Stimulated activated CD4-positive, alpha-beta T cell treated with anti-CD3 and anti-CD28 coated beads, Interleukin-15, amount 100 ng/mL, for 24 hours (primary cell): ENCODE results near the gene NELFB.
"Not testable (repeated sequence)": the region's sequence is repeated elsewhere in the genome, so short reads cannot be mapped to it uniquely, and the experiment has no call there.

Experiments
- DNase-seq: peaks from one replicate; pipeline ENCODE4 v3.0.0-alpha.2; 2020

NELFB gene

DNA sequence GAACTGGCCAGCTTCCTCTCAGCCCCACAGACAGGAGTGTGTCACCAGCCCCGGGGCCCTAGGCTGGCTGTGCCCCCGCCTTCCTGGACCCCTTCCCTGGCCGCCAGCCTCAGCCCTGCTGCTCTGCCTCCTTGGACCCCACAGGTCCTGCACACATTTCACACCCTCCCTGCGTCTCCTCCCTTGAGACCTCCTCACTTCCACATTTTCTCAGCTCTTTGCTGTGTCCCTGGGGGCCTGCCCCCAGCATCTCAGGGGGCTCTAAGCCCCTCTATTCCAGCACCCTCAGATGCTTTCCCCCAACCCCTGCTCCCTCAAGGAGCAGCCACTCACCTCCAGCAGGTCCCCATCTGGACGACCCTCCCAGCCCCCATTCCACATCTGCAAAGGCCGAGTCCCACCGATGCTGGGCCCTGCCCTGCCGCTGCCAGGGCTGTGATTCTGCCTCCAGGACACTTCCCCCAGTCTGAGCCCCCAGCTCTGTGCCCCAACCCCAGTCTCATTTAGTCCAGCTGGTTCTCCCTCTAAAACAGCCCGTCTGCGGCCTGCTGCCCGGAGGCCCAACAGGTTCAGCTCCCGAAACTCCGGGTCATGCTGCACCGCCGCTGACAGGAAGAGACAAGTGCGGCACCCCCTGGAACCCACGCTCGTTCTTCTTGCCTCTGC lies 20.2 kb upstream of the NELFB start:
- DNase-seq, result no peak

DNA sequence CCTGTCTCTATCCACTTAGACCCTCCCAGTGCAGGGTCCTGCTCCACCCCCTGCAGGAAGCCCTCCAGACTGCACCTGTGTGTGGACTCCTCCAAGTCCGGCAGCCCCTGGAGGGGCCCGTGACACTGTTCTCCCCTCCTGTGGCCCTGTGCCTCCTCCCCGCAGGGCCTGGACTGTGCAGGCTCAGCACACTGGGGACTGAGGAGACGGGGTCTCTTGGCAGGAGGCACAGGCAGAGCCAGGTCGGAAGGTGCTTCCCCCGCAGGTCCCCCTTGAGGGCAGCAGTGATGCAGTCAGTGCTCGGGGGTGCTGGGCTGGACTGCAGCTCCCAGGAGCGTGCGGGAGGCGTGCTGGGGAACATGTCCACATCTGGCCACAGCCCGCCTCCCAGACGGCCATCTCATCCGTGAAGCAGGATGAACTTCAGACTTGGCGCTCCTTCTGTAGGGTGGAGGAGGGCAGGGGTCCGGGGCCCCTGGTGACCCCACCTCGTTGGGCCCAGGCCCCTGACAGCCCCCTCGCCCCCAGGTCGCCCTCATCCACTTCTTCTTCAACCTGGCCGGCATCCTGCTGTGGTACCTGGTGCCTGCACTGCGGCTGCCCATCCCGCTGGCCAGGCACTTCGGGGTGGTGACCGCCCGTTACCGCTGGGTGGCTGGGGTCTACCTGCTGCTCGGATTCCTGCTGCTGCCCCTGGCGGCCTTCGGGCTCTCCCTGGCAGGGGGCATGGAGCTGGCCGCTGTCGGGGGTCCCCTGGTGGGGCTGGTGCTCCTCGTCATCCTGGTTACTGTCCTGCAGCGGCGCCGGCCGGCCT lies 19.5 kb upstream of the NELFB start:
- DNase-seq, result no peak

DNA sequence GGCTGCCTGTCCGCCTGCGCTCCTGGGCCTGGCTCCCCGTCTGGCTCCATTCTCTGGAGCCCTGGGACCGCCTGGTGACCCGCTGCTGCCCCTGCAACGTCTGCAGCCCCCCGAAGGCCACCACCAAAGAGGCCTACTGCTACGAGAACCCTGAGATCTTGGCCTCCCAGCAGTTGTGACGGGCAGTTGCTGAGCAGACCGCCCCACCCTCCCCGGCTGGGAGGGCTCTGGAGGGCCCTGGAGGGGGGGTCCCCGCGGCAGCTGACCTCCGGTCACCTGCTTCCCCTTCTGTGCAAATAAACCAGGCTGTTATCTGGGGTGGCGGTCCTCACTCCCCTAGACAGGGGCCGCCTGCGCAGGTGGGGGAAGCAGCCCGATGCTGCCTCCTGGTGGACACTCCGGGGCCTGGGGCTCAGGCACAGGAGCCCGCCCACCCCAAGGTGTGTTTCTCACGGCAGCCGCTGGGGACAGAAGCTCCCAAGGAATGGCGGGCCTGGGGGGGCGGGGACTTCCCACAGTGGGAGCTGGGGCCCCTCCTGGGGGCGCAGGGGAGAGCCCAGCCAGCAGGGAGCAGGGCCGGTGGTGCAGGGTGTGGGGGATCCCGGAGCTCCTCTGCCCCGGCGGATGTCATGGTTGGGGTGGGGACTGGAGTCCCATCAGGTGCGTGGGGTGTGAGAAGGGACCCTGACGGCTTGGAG lies 18.7 kb upstream of the NELFB start:
- peak; percentile 95 for DNase-seq

DNA sequence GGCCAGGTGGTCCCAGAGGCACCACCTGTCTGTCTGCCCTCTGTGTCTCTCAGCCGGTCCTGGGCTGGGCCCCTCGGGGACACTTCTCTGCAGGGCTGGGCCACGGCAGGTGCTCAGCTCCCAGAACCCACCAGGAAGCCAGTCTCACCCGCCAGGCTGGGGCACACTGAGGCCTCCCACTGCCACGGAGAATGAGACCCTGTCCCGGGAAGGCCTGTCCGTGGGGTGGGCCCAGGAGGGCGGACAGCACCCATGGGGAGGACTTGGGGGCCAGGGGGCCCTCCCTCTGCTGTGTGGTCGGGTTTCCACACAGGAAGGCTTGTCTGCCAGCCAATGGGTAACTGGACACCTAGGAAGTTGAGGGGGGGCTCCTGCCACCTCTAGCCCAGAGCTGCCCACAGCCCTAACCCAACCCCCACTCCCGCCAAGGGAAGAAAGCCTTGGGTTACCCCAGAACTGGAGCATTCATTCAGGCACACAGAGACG lies 18.1 kb upstream of the NELFB start:
- no peak for DNase-seq

DNA sequence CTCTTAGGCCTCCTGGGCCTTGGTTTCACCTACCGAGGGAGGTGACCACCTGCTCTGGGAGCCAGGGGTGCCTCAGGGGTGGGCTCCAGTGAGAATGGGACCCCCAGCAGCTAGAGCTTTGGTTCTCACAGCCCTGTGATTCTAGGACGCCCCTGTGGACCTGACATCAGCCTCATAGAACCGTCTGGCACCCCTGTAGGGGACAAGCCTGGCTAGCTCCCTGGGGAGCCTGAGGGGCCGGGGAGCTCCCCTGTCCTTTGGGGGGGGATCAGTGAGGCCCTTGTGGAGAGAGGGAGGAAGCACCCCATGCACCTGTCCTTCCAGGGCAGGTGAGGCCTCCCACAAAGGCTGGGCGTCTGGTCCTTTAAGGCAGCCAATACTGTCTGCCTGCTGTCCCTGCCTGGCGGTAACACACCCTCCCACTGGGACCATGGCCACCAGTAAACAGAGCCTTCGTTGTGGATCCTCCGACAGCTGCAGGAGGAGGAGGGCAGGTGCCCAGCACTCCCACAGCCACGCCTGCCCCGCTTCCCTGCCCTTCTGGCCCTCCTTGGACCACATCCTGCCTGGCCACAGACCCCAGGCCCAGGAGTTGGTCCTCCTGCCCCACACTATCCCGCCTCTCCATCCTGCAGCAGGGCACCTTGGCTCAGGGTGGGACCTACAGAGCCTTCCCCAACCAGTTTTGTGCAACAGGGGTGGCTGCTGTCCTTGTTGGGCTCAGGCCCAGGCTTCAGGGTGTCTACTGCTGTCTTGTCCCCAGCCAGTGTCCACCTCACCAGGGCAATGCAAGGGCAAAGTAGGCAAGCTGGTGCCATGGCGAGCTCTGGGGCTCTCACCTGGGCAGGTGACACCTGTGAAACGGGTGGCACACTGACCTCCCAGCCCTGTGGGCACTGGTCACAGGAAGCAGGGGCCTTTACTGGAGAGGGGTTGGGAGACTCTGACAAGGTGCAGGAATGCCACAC lies 17.1 kb upstream of the NELFB start:
- no peak for DNase-seq

DNA sequence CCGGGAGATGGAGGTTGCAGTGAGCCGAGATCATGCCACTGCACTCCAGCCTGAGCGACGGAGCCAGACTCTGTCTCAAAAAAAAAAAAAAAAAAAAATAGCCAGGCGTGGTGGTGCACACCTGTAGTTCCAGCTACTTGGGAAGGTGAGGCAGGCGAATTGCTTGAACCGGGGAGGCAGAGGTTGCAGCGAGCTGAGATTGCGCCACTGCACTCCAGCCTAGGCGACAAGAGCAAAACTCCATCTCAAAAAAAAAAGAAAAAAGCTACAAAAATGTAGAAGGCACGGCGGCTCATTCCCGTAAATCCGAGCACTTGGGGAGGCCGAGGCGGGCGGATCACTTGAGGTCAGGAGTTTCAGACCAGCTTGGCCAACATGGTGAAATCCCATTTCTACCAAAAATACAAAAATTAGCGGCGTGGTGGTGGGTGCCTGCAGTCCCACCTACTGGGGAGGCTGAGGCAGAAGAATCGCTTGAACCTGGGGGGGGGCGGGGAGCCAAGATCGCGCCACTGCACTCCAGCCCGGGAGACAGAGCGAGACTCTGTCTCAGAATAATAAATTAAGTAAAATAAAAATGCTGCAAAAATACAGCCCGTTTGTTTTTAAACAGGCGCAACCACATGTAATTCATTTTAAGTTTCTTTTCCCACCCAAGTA lies 15.5 kb upstream of the NELFB start:
- DNase-seq, result not testable (repeated sequence)

DNA sequence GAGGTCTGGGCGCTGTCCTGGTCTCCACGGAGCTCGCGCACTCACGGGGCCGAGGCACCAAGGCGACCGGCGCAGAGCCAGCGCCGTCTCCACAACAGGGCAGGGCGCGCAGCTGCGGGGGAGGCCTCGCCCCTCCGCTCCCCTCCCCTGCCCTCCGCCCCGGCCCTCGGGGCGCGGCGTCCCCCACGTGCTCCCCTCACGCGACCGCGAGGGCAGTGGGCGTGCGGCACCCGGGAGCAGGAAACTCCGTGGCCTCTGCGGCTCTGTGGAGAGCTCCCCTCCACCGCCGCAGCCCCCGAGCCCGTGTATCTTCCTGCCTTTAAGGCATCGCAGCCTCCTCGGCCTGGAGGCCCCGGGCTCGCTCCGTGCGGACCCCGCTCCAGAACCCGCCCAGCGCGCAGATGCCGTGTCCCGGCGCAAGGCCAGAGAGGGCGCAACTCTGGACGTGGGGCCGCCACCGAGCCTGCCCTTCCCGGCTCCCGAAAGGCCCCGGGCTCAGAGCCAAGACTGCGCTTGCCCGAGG lies 14.7 kb upstream of the NELFB start:
- peak; percentile 81 for DNase-seq

DNA sequence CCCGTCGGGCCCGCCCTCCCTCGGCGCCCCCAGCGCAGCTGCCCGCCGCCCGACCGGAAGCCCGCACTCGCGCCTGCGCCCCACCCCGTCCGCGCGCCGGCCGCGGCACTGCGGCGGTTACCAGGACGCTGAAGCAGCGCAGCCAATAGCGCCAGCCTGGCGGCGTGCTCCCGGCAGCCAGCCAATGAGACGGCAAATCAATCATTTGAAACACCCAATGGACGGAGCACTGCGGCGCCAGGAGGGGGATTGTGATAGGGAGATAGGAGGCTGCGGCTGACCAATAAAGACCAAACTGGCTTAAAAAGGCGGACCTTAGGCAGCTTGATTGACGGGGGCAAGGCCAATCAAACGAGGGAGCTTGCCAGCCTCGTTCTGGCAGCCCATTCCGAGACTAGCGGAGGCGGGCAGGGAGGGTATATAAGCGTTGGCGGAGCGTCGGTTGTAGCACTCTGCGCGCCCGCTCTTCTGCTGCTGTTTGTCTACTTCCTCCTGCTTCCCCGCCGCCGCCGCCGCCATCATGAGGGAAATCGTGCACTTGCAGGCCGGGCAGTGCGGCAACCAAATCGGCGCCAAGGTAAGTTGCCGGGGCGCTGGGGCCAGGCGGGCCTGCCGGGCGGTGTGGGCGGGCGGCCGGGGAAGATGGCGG lies 14.2 kb upstream of the NELFB start, which contains the start of gene TUBB4B:
TUBB4B (plus strand) TSS at position 447 of the 649 bp plus-strand sequence; CDS start at position 521, 74 bp downstream.
- DNase-seq, result peak; percentile 97

DNA sequence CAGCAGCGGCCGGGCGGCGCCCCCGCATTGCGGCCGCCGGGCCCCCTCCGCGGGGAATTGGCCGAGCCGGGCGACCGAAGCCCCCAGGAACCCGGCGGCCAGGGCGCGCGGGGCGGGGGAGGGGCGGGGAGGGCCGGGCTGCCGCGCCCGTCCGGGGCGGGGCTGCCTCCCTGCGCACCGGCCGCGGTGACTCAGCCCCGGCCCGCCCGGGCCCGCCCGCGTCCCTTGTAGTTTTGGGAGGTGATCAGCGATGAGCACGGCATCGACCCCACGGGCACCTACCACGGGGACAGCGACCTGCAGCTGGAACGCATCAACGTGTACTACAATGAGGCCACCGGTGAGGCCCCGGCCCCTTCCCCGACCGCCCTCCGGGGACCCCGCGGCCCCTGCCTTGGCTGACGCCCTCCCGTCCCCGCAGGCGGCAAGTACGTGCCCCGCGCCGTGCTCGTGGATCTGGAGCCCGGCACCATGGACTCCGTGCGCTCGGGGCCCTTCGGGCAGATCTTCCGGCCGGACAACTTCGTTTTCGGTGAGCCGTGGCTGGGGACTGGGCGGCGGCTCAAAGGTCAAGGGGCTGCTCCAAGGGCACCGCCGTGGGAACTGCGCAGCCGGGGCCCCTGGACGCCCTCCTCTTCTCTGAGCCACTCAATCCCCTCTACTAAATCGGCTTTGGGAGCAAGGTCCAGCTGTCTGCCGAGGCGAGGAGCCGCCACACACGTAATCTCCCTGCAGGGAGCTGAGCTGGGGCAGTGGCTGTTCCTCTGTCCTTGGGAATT lies 13.4 kb upstream of the NELFB start:
- peak; percentile 76 for DNase-seq

DNA sequence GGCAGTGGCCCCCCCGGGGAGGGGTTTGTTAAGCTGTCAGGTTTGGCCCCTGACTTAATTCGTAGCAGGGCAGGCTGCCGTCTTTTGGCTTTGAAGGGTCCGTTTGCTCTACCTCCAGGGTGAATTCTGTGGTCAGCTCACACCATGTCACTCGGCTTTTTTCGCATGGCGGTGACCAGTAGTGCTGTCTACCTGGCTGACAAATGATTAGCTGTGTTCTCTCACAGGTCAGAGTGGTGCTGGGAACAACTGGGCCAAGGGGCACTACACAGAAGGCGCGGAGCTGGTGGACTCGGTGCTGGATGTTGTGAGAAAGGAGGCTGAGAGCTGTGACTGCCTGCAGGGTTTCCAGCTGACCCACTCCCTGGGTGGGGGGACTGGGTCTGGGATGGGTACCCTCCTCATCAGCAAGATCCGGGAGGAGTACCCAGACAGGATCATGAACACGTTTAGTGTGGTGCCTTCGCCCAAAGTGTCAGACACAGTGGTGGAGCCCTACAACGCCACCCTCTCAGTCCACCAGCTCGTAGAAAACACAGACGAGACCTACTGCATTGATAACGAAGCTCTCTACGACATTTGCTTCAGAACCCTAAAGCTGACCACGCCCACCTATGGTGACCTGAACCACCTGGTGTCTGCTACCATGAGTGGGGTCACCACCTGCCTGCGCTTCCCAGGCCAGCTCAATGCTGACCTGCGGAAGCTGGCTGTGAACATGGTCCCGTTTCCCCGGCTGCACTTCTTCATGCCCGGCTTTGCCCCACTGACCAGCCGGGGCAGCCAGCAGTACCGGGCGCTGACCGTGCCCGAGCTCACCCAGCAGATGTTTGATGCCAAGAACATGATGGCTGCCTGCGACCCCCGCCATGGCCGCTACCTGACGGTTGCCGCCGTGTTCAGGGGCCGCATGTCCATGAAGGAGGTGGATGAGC lies 12.6 kb upstream of the NELFB start:
- no peak for DNase-seq

DNA sequence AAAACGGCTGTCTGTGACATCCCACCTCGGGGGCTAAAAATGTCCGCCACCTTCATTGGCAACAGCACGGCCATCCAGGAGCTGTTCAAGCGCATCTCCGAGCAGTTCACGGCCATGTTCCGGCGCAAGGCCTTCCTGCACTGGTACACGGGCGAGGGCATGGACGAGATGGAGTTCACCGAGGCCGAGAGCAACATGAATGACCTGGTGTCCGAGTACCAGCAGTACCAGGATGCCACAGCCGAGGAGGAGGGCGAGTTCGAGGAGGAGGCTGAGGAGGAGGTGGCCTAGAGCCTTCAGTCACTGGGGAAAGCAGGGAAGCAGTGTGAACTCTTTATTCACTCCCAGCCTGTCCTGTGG lies 11.9 kb upstream of the NELFB start:
- DNase-seq, result not testable (repeated sequence)

DNA sequence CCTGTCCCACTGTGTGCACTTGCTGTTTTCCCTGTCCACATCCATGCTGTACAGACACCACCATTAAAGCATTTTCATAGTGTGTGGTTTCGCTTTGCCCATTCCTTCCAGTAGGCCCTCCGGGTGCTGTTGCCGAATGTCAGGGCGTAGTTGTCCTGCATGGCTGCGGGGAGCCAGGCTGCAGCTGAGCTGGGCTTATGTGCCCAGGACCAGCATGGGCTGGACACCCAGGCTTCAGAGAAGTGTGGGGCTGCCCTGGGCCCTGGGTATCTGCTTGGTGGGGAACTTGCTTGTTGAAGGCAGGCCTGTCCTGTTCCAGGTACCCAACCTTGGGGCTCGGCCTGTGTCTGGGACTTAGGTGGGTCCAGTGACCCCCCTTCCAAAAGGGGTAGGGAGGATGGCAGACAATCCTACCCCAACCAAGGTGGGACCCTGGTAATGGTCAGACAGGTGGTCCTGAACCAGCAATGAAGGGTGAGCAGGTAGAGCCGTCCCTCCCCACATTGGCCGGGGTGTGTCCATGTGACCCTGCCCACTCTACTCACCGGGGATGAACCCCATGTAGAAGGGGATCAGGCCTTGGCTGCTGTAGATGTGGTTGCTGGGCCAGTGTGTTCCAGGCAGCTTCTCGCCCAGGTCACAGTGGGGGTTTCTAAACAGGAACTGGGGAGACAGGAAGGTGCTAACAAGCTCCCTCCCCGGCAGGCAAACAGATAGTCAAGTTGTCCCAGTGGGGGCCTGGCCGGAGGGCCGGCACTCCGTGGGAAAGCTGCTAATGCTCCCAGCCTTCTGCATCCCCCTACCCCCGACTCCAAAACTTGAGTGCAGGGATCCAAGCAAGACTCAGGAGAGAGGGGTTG lies 11.3 kb upstream of the NELFB start:
- DNase-seq, result peak; percentile 45

DNA sequence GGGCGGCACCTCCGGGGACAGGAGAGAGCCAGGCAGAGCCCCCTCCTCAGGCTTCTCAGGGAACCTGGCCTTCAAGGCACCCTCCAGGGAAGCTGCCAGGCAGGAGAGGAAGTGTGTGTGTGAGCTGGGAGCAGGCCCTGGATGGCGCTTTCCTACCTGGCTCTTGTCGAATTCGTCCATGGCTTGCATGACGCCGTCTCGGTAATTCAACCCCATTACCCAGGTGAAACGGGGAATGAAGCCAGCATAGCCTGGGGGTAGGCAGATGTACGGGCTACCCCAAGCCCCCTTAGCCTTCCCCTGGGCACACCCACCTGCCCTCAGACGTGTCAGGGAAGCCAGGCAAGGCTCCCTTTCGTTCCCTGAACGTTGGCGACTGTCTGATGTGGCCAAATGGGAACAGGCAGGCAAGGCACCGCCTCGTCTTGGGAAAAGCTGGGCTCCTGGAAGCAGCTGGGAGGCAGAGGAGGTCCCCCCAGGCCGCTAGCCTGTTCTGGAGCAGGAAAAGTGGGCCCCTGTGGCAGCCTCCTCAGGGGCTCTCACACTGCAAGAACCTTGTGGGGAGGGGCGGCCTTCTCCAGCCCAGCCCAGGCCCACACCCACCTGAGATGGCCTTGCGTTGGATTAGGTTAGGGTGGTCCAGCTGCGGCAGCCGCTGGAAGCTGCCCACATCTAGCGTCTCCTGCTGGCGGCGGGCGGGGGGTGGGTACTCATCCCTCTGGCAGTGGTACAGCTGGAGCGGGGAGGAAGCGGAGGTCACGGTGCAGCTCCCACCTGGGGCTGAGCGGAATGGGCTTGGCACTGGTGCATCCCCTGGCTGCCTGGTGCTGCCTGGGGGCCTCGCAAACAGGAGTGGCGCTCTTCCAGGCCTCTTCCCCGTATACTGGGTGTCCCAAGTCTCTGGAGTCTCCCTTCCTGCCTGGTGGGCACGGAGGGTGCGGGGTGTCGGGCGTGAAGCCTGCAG lies 10.4 kb upstream of the NELFB start:
- no peak for DNase-seq

DNA sequence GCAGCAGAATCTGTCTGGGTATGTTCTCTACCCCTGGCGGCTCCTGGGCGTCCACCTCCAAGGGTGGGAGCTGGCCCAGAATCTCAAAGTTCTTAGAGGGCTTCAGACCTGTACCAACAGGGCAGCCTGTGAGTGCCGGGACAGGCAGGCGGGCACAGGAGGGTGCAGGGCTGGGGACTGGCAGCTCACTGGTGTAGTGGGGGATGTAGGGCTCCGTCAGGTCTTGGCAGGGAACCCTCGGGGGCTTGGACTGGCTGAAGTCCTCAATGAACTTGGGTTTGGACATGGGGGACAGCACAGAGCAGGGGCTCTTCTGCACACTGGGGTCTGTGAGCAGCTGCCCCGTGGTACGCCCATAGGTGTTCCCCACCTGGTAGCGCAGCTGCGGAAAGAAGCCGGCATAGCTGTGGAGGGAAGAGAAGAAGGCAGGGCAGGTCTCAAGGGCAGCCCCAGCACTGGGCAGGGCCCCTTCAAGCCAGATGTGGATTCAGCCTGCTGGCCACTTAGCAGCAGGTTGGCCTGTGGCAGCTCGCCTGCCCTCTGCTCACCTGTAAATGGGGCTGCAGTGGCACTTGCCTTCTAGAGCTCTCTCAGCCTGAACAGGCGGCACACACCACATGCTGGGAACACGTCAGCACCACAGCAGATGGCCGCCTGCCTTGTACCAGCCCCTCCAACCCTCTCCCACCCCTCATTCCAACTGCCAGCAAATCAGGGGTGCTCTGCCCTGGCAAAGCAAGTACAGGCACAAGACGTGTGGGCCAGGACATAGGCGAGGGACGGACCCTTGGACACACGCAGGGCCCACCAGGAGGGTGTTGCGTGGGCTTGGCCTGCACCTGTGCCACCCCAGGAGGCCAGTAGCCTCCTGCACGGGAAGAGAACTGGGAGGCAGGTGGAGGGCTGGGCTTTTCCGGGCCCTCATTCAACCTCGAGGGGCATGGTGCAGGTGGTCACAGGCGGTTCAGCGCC lies 9.4 kb upstream of the NELFB start:
- no peak for DNase-seq

DNA sequence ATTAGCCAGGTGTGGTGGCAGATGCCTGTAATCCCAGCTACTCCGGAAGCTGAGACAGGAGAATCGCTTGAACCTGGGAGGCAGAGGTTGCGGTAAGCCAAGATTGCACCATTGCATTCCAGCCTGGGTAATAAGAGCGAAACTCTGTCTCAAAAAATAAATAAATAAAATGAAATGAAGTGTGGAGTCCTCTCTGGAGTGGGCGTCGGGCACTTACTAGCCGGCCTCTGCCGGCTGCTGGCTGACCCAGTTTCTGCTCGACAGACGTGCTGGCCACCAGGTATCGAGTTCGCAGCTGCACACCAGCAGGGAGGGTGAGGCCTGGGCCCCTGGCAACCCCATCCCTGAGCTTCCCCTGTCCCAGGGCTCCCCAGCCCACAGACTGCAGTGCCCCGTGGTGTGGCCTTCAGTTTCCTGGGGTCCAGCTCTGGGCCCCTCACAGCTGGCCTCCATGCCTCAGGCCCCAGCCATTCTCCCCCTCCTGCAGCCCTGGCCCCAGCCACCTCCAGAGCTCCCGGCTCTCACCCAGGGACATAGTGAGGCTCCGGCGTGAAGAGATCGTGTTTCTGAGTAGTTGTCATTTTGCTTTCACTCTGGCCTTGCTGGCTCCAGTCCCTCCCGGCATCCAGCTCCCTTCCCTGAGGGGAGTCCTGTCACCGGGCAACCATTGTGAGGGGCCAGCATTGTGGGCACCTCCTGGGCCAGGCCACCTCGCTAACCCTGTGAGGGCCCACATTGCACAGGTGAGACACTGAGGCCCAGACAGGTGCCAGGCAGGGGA lies 7.8 kb upstream of the NELFB start:
- no peak for DNase-seq
